HG02642 (cell line): ENCODE measurements around the gene CNNM2.
"Not testable (repeated sequence)": the region's sequence is repeated elsewhere in the genome, so short reads cannot be mapped to it uniquely, and the experiment has no call there.

Source experiments
- ATAC-seq: cut with Tn5 transposase; IDR thresholded peaks from one replicate; pipeline ENCODE4 v1.9.1; 2021; ENCODE audit warnings: mild to moderate bottlenecking; ENCODE audit not compliant: unreplicated experiment, poor library complexity

The CNNM2 gene

DNA sequence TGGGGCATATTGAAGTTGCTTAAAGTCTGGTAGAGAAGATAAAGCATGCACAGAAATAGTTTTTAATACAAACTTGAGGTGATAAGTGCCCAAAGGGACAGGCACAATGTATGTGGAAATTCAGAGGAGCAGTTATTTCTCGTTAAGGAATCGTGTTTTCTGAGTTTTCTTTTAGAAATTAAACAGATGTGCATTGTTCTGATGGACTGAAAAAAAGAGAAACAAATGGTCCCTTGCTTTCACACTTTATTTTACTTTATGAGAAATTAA lies 45.6 kb downstream of the CNNM2 start:
- no peak for ATAC-seq

DNA sequence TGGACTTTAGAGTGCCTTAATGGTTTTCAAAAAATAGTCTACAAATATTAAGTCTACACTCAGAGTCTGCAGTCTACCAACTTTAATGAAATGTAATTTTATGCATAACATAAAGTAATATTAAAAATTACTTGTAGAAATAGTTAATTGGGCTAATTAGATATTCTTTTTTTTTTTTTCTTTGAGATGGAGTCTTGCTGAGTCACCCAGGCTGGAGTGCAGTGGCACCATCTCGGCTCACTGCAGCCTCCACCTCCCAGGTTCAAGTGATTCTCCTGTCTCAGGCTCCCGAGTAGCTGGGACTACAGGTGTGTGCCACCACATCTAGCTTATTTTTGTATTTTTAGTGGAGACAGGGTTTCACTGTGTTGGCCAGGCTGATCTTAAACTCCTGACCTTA lies 46.0 kb downstream of the CNNM2 start:
- ATAC-seq = not testable (repeated sequence)

- ATAC-seq = no peak
Observed at GRCh38 chr10:102964713-102965112, 46.6 kb downstream of the CNNM2 start.

- no peak for ATAC-seq
Observed at GRCh38 chr10:102965311-102965851, 47.3 kb downstream of the CNNM2 start.

DNA sequence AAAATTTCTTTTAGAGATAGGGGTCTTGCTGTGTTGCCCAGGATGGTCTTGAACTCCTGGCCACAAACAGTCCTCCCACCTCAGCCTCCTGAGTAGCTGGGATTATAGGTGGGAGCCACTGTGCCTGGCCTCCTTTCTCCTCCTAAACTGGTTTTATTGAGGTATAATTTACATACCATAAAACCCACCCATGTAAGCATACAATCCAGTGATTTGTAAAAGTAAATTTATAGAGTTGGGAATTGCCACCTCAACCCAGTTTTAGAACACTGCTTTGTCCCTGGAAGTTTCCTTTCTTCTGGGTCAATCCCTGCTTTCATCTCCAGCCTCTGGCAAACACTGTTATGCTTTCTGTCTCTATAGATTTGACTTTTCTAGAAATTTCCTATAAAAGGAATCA lies 49.0 kb downstream of the CNNM2 start:
- no peak for ATAC-seq

GRCh38 chr10:102970562-102971340 lies 52.7 kb downstream of the CNNM2 start:
- no peak for ATAC-seq

GRCh38 chr10:102975483-102976379 lies 57.6 kb downstream of the CNNM2 start:
- ATAC-seq = no peak

GRCh38 chr10:102976380-102976726 lies 58.3 kb downstream of the CNNM2 start:
- not testable (repeated sequence) for ATAC-seq

DNA sequence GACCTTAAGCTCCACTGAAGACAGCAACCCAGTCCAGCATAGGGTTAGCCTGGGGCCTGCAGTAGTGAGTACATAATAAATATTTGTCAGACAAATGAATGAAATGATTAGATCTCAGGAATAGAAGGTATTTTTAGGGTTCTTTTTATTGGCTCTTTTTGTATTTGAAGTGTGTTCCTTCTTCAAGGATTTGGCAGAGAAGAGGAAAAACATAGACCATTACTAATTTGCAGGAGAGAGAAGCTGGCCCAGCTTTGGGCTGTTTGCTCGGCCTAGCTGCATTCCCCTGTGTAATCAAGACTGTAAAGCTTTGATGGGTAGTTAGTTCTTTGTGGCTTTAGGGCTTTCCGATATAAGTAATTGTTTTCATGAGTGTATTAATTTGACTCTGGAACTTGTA lies 64.2 kb downstream of the CNNM2 start:
- ATAC-seq = no peak

GRCh38 chr10:102984086-102984485 lies 66.0 kb downstream of the CNNM2 start:
- no peak for ATAC-seq

DNA sequence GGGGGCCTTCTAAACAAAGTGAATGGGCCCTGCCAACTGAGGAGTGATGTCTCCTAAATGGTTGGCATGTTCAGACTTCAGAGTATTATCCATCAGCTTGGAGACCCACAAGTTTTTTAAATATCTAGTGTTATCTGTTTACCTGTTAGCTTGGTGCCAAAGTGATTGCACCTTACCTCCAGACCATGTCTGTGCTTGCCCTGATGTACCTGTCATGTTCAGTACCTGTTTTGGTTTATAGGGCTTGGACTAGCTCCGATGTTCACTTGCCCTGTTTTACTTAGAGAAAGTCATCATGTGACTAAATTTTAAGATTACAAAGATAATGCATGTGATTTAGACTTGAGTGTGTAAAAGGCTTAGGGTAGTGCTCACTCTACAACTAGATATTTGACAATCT lies 67.7 kb downstream of the CNNM2 start:
- ATAC-seq = no peak

DNA sequence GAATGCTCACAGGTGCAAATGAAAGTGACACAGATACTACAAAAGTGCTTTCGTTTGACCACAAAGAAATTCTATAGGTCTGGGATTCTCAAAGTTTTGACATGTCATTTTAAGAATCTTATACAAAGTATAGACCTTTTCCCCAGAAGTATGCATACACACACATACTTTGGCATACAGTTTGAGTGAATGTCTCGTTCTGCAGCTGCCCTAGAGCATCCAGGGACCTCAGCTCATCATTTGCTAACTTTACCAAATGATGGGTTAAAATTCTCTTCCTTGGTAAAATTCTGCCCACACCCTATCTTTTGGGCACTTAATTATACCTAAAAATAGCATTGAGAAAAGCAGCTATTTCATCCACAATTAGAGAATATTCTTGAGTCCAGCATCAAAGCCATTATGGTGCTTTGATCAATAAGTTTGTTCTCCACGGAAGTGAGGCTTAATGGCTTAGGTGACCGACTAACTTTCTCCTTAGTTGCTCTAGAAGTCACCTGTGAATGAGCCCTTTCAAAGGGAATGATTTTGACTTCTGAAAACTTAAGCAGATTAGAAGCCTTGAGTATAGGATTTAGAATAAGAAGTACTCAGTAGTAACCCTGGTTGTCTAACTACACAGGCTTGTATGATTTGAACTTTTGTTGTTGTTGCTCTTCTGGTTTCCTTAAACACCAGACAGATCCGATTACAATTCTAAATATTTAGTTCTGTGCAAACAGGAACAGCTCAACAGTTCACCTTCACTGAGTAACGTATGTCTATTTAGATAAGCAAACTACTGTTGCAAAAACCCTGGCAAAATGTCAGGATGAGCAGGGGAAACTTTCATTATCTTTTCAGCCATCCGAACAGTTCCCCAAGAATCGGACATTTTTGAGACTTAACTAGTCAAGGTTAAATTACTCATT lies 70.6 kb downstream of the CNNM2 start:
- no peak for ATAC-seq

GRCh38 chr10:102994531-102995295 lies 76.6 kb downstream of the CNNM2 start:
- no peak for ATAC-seq

- no peak for ATAC-seq
Observed at GRCh38 chr10:102996876-102997275, 78.8 kb downstream of the CNNM2 start.

DNA sequence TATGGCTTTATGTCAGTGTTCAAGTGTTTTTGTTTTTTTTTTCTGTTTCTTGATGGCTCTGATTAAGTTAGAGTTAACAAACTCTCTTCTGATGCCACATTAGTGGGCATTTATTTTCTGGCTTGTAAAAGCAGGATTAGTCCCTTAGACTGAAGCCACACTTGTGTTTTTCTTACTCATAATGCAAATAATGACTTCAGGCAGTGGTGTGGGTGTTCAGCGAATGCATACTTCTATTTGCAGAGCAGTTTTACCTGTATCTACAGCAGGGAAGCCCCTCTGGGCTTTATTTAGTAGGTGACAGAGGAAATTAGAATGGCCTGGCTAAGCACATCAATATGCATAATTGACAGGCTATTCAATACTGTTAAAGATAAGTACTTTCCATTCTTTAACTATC lies 79.9 kb downstream of the CNNM2 start:
- ATAC-seq = no peak

DNA sequence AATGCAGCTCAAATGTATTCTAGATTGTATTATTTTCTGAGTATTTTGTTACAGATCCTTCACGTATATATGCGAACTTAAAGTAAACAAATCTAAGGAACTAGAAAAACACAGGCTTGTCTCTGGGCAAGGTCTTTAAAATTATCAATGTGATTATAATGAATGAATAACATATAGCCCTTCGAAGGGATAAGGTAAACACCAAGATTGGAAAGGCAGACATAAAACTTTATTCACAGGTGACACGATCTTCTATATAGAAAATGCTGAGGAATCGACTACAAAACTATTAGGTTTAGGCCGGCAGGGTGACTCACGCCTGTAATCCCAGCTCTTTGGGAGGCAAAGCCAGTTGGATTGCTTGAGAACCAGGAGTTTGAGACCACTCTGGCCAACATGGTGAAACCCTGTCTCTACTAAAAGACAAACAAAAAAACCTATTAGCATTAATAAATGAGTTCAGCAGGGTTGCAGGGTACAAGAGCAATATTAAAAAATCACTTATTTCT lies 80.4 kb downstream of the CNNM2 start:
- no peak for ATAC-seq

DNA sequence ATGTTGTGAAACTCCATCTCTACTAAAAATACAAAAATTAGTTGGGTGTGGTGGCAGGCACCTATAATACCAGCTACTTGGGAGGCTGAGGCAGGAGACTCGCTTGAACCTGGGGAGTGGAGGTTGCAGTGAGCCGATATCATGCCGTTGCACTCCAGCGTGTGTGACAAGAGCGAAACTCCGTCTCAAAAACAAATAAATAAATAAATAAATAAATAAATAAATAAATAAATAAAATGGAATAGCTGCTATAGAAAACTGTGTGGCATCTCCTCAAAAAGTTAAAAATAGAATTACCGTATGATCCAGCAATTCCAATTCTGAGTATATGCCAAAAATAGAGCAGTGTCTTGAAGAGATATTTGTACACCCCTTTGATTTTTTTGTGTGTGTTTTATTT lies 82.0 kb downstream of the CNNM2 start:
- ATAC-seq = not testable (repeated sequence)

GRCh38 chr10:103007017-103007416 lies 88.9 kb downstream of the CNNM2 start:
- ATAC-seq = no peak

GRCh38 chr10:103013416-103013815 lies 95.3 kb downstream of the CNNM2 start:
- no peak for ATAC-seq

GRCh38 chr10:103019425-103019824 lies 101.3 kb downstream of the CNNM2 start:
- no peak for ATAC-seq
